CD14-positive monocyte (primary cell): ENCODE results near the gene FBN1. TPM values are rescaled to one million over a fixed set of nuclear protein-coding genes. Genes with fewer than 3 reads are reported as not detected.

Source experiments
- DNase-seq, 3 donors: peaks; one replicate each; pipeline ENCODE4 v3.0.0-alpha.2; 2011 to 2022
- H2AFZ ChIP-seq: 2 replicates; pipeline ENCODE4 v1.6.0; 2012; ENCODE audit warnings: mild to moderate bottlenecking, low read depth, low read length, inconsistent platforms; ENCODE audit not compliant: insufficient read depth, poor library complexity, severe bottlenecking
- H3K27ac ChIP-seq, 2 donors: 1 replicate in 1 of 2; 2 replicates in 1 of 2; pipeline ENCODE4 v1.5.1; 2012 to 2013; ENCODE audit warnings: low read length in 2 of 2, control low read depth in 1 of 2, inconsistent platforms in 1 of 2, low read depth in 1 of 2, mild to moderate bottlenecking in 1 of 2
- H3K27me3 ChIP-seq, 2 donors: one replicate each; pipeline versions ENCODE4 v1.6.0 to v1.6.1; 2011 to 2013; ENCODE audit warnings: low read length in 2 of 2; ENCODE audit not compliant: control insufficient read depth in 2 of 2, insufficient read depth in 2 of 2
- H3K36me3 ChIP-seq, 2 donors: replicated peaks in 1 of 2; 1 replicate in 1 of 2; 2 replicates in 1 of 2; pipeline versions ENCODE4 v1.5.1 to v1.6.1; 2012 to 2013; ENCODE audit warnings: low read length in 2 of 2, control low read depth in 1 of 2, inconsistent platforms in 1 of 2, mild to moderate bottlenecking in 1 of 2; ENCODE audit not compliant: insufficient read depth in 2 of 2, control insufficient read depth in 1 of 2
- H3K4me1 ChIP-seq, 2 donors: 1 replicate in 1 of 2; 2 replicates in 1 of 2; pipeline versions ENCODE4 v1.5.1 to v1.6.1; 2012 to 2013; ENCODE audit warnings: low read length in 2 of 2, control low read depth in 1 of 2, inconsistent platforms in 1 of 2, mild to moderate bottlenecking in 1 of 2, moderate library complexity in 1 of 2; ENCODE audit not compliant: insufficient read depth in 2 of 2, control insufficient read depth in 1 of 2
- H3K4me2 ChIP-seq: replicated peaks from 2 replicates; pipeline ENCODE3; 2012; ENCODE audit warnings: low read length, moderate library complexity, mild to moderate bottlenecking; ENCODE audit not compliant: poor library complexity, severe bottlenecking; ENCODE audit errors: extremely low read depth
- H3K4me3 ChIP-seq, 3 experiments: fragments of 200-600 bp in 1 of 3; sonication (generic) in 1 of 3; replicated peaks in 1 of 3; 1 replicate in 2 of 3; 2 replicates in 1 of 3; pipeline ENCODE4 v1.5.1; 2011 to 2013; ENCODE audit warnings: low read length in 3 of 3, mild to moderate bottlenecking in 3 of 3, control low read depth in 2 of 3, low read depth in 2 of 3, inconsistent platforms in 1 of 3, moderate library complexity in 1 of 3
- H3K79me2 ChIP-seq: 2 replicates; pipeline ENCODE4 v1.6.0; 2012; ENCODE audit warnings: mild to moderate bottlenecking, control low read depth, inconsistent platforms, low read length, moderate library complexity; ENCODE audit not compliant: insufficient read depth
- H3K9ac ChIP-seq: 2 replicates; pipeline ENCODE4 v1.6.0; 2017; ENCODE audit warnings: low read length, mild to moderate bottlenecking; ENCODE audit not compliant: insufficient read depth, poor library complexity, severe bottlenecking
- H3K9me3 ChIP-seq, 2 donors: replicated peaks in 1 of 2; 1 replicate in 1 of 2; 2 replicates in 1 of 2; pipeline versions ENCODE4 v1.5.1 to v1.6.1; 2012 to 2013; ENCODE audit warnings: low read length in 2 of 2, control low read depth in 1 of 2; ENCODE audit not compliant: control insufficient read depth in 1 of 2, insufficient read depth in 1 of 2
- H4K20me1 ChIP-seq: 2 replicates; pipeline ENCODE4 v1.6.0; 2012; ENCODE audit warnings: mild to moderate bottlenecking, low read length, control low read depth, moderate library complexity; ENCODE audit not compliant: insufficient read depth
- H3K27ac Mint-ChIP-seq, 7 donors: one replicate each; pipeline ENCODE4 v1.8.0; 2020; ENCODE audit warnings: mild to moderate bottlenecking in 7 of 7, mixed read lengths in 7 of 7, moderate library complexity in 6 of 7, inconsistent platforms in 2 of 7
- H3K27me3 Mint-ChIP-seq, 3 donors: one replicate each; pipeline ENCODE4 v1.8.0; 2021 to 2022; ENCODE audit warnings: low read depth in 3 of 3, mild to moderate bottlenecking in 3 of 3, mixed read lengths in 3 of 3, moderate library complexity in 3 of 3, inconsistent platforms in 1 of 3
- H3K36me3 Mint-ChIP-seq, 2 donors: one replicate each; pipeline ENCODE4 v1.8.0; 2020; ENCODE audit warnings: mixed read lengths in 2 of 2, inconsistent platforms in 1 of 2, mild to moderate bottlenecking in 1 of 2
- H3K4me1 Mint-ChIP-seq: one replicate; pipeline ENCODE4 v1.8.0; 2020; ENCODE audit warnings: mild to moderate bottlenecking, mixed read lengths
- H3K4me3 Mint-ChIP-seq, 2 donors: one replicate each; pipeline ENCODE4 v1.8.0; 2020; ENCODE audit warnings: mild to moderate bottlenecking in 2 of 2, mixed read lengths in 2 of 2, moderate library complexity in 1 of 2
- H3K9me3 Mint-ChIP-seq, 7 donors: one replicate each; pipeline ENCODE4 v1.8.0; 2020 to 2022; ENCODE audit warnings: mixed read lengths in 7 of 7, mild to moderate bottlenecking in 6 of 7, moderate library complexity in 6 of 7, inconsistent platforms in 2 of 7
- CTCF ChIP-seq: fragments of 200-600 bp; IDR thresholded peaks from one replicate; pipeline ENCODE4 v1.8.0; 2022; ENCODE audit warnings: antibody characterized with exemption, mild to moderate bottlenecking
- WGBS: methylation state at CpG from one replicate; pipeline ENCODE4 v1.1.5; 2013; ENCODE audit warnings: missing lambda C conversion rate; ENCODE audit not compliant: insufficient coverage; 5-methylcytosine and 5-hydroxymethylcytosine counted together
- intact Hi-C, 2 donors: fragments of 100-400 bp; cut with micrococcal nuclease; formaldehyde crosslinking; loops; one replicate each; pipeline versions ENCODE4 v1.15.0 to v1.15.1; 2023
- polyA plus RNA-seq, 3 donors: library from polyadenylated mRNA; depleted of rRNA in 1 of 3; unstranded in 2 of 3; stranded (reverse) in 1 of 3; fragments of 300-500 nt in 2 of 3; fragments of >200 nt in 1 of 3; fragmentation: Illumina TruSeq in 2 of 3; gene quantifications; 1 replicate in 2 of 3; 2 replicates in 1 of 3; pipeline ENCODE4 v1.2.3, GENCODE V29; 2012 to 2021

The FBN1 gene
- polyA plus RNA-seq, 3 donors, result 0.29 TPM; not detected in 2

GRCh38 chr15:48609486-48609885 lies 36.0 kb downstream of the FBN1 start:
- no peak for DNase-seq
- no peak overlapping the region for H3K4me3 Mint-ChIP-seq
- H3K4me3 ChIP-seq, result no peak overlapping the region
- H3K9me3 Mint-ChIP-seq, result peaks cover 0 to 13% (median 2%) of the 10 kb centered on the region in 7 donors
- 79% methylated on average over 2 of the region's 3 CpGs for WGBS
- no peak for TF ChIP-seq CTCF
- no peak overlapping the region for H2AFZ ChIP-seq
- H4K20me1 ChIP-seq, result no peaks in the 10 kb centered on the region
- no peaks in the 10 kb centered on the region for H3K4me1 Mint-ChIP-seq
- H3K4me1 ChIP-seq, result no peaks in the 10 kb centered on the region
- no peaks in the 10 kb centered on the region for H3K27me3 Mint-ChIP-seq
- no peaks in the 10 kb centered on the region for H3K36me3 Mint-ChIP-seq
- no peaks in the 10 kb centered on the region for H3K27me3 ChIP-seq
- H3K9me3 ChIP-seq, result no peaks in the 10 kb centered on the region
- no peak overlapping the region for H3K27ac Mint-ChIP-seq
- no peak overlapping the region for H3K9ac ChIP-seq
- H3K4me2 ChIP-seq, result no peak overlapping the region
- no peaks in the 10 kb centered on the region for H3K36me3 ChIP-seq
- intact Hi-C loops, result no loop called here
- no peak overlapping the region for H3K27ac ChIP-seq
- no peaks in the 10 kb centered on the region for H3K79me2 ChIP-seq

GRCh38 chr15:48607846-48608245 lies 37.7 kb downstream of the FBN1 start:
- no peaks in the 10 kb centered on the region for H3K4me1 Mint-ChIP-seq
- H3K4me1 ChIP-seq, result no peaks in the 10 kb centered on the region
- H3K4me3 ChIP-seq, result no peak overlapping the region
- no peaks in the 10 kb centered on the region for H4K20me1 ChIP-seq
- H2AFZ ChIP-seq, result no peak overlapping the region
- no peak overlapping the region for H3K27ac ChIP-seq
- H3K9me3 Mint-ChIP-seq, result peaks cover 0 to 10% (median 2%) of the 10 kb centered on the region in 7 donors
- no peaks in the 10 kb centered on the region for H3K27me3 ChIP-seq
- H3K79me2 ChIP-seq, result no peaks in the 10 kb centered on the region
- H3K36me3 Mint-ChIP-seq, result no peaks in the 10 kb centered on the region
- 61% methylated on average over 3 of the region's 3 CpGs for WGBS
- DNase-seq, result no peak
- intact Hi-C loops, result no loop called here
- H3K4me3 Mint-ChIP-seq, result no peak overlapping the region
- no peaks in the 10 kb centered on the region for H3K36me3 ChIP-seq
- H3K27me3 Mint-ChIP-seq, result no peaks in the 10 kb centered on the region
- TF ChIP-seq CTCF, result no peak
- no peak overlapping the region for H3K4me2 ChIP-seq
- no peaks in the 10 kb centered on the region for H3K9me3 ChIP-seq
- H3K27ac Mint-ChIP-seq, result no peak overlapping the region
- H3K9ac ChIP-seq, result no peak overlapping the region
